Measurements from ENCODE around the gene STK39. TPM values are rescaled to one million over a fixed set of nuclear protein-coding genes. Genes with fewer than 3 reads are reported as not detected.

STK39 gene
- total RNA-seq, 2 experiments from 2014 or later = 17.7 to 41.1 TPM

DNA sequence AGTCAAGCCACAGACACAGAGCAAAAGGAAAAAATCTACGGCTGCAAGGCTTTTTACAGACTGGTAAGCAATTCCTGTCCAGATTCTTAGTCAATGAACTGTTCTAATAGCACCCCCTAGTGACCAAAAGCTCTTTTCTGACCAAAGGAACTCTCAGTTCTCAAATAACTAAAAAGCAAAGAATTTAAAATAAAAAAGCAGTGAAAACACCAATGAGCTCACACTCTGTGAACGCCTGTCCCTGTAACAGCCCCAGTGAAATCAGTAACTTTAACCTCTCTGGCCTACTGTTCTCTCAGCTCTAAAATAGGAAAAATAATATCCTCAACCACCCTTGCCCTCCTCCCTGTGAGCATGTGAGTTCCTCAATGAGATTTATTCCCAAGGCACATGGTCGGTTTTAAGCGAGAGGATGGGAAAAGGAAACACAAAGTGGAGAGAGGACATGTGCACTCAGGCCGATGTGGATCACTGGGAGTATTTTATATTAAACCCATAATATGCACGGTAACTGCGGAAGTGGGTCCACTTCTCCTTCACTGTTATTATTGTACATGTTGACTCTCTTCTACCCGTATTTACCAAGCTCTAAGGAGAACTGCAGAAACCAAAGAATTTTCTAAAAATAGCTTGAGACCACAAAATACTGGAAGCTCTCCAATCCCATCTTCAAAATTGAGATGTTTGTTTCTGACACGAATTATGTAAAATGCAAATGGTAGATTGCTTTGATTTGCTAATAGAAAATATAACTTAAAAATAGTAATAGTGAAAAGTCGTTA is 128.5 kb downstream of the STK39 start:
- CTCF ChIA-PET (ENCODE audit: unreplicated experiment) = interaction anchor here (1.0 kb wide), 1 partner anchor 8 kb away, joined by 3 read pairs; no protein-coding TSS in a partner anchor
- DNase-seq (ENCODE audit: low spot score) = peak; percentile 77

DNA sequence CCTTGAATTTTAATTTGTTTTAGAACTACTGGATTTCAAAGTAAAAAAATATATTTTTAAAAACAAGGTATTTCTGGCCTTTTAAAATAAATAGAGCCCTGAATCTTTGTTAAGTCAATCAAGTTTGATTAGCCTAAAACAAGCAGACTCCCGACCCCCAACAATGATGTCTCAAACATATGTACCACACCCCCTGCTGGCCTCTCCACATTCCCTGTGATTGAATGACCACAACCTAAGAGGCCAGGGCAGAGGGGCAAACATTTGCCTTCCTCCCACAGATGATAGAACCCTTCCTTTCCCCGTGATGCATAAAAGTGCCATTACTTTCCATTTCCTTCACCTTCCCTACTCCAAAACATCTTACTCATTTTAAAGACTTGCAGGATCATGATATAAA is 130.9 kb downstream of the STK39 start:
- Histone ChIP-seq H3K4me1 (ENCODE audit: insufficient read depth, low read length, poor library complexity, severe bottlenecking) (peaks cover 5% of the 10 kb centered on the region), H3K4me2 (ENCODE audit: low read length) (no peak overlapping the region), H3K9me2 (ENCODE audit: insufficient read depth, low read length) (no peaks in the 10 kb centered on the region), H3K27ac (ENCODE audit: low read depth, low read length, poor library complexity, severe bottlenecking) (no peak overlapping the region), H3K4me3 (ENCODE audit: low read depth, low read length, poor library complexity, severe bottlenecking) (no peak overlapping the region), H4K20me1 (ENCODE audit: insufficient read depth, low read length) (peaks cover 4% of the 10 kb centered on the region; the same call in 1 of the 2 replicates), H3K36me3 (ENCODE audit: insufficient read depth, low read length) (no peaks in the 10 kb centered on the region), H2AFZ (ENCODE audit: low read length) (no peak overlapping the region), H3K9me3 (ENCODE audit: low read length) (no peaks in the 10 kb centered on the region), H3K79me2 (ENCODE audit: insufficient read depth, low read depth, low read length) (no peaks in the 10 kb centered on the region)
- DNase-seq (ENCODE audit: low spot score) = no peak
- TF ChIP-seq, protein P1, sequence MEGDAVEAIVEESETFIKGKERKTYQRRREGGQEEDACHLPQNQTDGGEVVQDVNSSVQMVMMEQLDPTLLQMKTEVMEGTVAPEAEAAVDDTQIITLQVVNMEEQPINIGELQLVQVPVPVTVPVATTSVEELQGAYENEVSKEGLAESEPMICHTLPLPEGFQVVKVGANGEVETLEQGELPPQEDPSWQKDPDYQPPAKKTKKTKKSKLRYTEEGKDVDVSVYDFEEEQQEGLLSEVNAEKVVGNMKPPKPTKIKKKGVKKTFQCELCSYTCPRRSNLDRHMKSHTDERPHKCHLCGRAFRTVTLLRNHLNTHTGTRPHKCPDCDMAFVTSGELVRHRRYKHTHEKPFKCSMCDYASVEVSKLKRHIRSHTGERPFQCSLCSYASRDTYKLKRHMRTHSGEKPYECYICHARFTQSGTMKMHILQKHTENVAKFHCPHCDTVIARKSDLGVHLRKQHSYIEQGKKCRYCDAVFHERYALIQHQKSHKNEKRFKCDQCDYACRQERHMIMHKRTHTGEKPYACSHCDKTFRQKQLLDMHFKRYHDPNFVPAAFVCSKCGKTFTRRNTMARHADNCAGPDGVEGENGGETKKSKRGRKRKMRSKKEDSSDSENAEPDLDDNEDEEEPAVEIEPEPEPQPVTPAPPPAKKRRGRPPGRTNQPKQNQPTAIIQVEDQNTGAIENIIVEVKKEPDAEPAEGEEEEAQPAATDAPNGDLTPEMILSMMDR (conservative IDR thresholded peaks at IDR 0.05; ENCODE audit: low read length) = peak; percentile 28; the same call in 1 of the 2 replicates
- TF ChIP-seq EZH2phosphoT487 (IDR thresholded peaks at IDR 0.05; ENCODE audit: borderline replicate concordance, low read depth, low read length) = no peak
- no TSS peak for BruUV-seq (replicated peaks)
- ChIA-PET CTCF (ENCODE audit: unreplicated experiment) (no interaction called here), POLR2A (interaction anchor here (0.7 kb wide), 1 partner anchor 462 kb away, joined by 3 read pairs; no protein-coding TSS in a partner anchor)
- intact Hi-C loops (cut with micrococcal nuclease; ENCODE audit: unreplicated experiment) = loop anchor here (10.0 kb wide), 1 partner anchor 242 kb away; no protein-coding TSS in a partner anchor

More for the DNA sequence above, 128.5 kb downstream of the STK39 start:
- intact Hi-C loops (cut with micrococcal nuclease; ENCODE audit: unreplicated experiment) = loop anchor here (1.0 to 10.0 kb wide), 3 partner anchors 154 to 1580 kb away; no protein-coding TSS in a partner anchor
- H3K9me2 ChIP-seq (ENCODE audit: insufficient read depth, low read length) = no peaks in the 10 kb centered on the region
- BruUV-seq (replicated peaks) = no TSS peak
- peaks cover 18% of the 10 kb centered on the region for H3K36me3 ChIP-seq (ENCODE audit: insufficient read depth, low read length)
- TF ChIP-seq, protein P1 (conservative IDR thresholded peaks at IDR 0.05; ENCODE audit: low read length) = peak; percentile 89
- TF ChIP-seq EZH2phosphoT487 (IDR thresholded peaks at IDR 0.05; ENCODE audit: borderline replicate concordance, low read depth, low read length) = no peak
- H3K79me2 ChIP-seq (ENCODE audit: insufficient read depth, low read depth, low read length) = no peaks in the 10 kb centered on the region
- H3K4me2 ChIP-seq (ENCODE audit: low read length) = no peak overlapping the region
- no peak overlapping the region for H2AFZ ChIP-seq (ENCODE audit: low read length)
- no peak overlapping the region for H3K27ac ChIP-seq (ENCODE audit: low read depth, low read length, poor library complexity, severe bottlenecking)
- H3K4me3 ChIP-seq (ENCODE audit: low read depth, low read length, poor library complexity, severe bottlenecking) = no peak overlapping the region
- POLR2A ChIA-PET = interaction anchor here (0.5 to 2.3 kb wide), 9 partner anchors 10 to 568 kb away, joined by 3 to 8 read pairs (median 3); no protein-coding TSS in a partner anchor
- peaks cover 4% of the 10 kb centered on the region; the same call in 1 of the 2 replicates for H4K20me1 ChIP-seq (ENCODE audit: insufficient read depth, low read length)
- H3K4me1 ChIP-seq (ENCODE audit: insufficient read depth, low read length, poor library complexity, severe bottlenecking) = peaks cover 11% of the 10 kb centered on the region
- H3K9me3 ChIP-seq (ENCODE audit: low read length) = no peaks in the 10 kb centered on the region
